CD14-positive monocyte (primary cell): ENCODE data around the gene CA6. TPM values are rescaled to one million over a fixed set of nuclear protein-coding genes. Genes with fewer than 3 reads are reported as not detected.

Experiments used
- DNase-seq, 3 donors: peaks; one replicate each; pipeline ENCODE4 v3.0.0-alpha.2; 2011 to 2022
- H2AFZ ChIP-seq: 2 replicates; pipeline ENCODE4 v1.6.0; 2012; ENCODE audit warnings: mild to moderate bottlenecking, low read depth, low read length, inconsistent platforms; ENCODE audit not compliant: insufficient read depth, poor library complexity, severe bottlenecking
- H3K27ac ChIP-seq, 2 donors: 1 replicate in 1 of 2; 2 replicates in 1 of 2; pipeline ENCODE4 v1.5.1; 2012 to 2013; ENCODE audit warnings: low read length in 2 of 2, control low read depth in 1 of 2, inconsistent platforms in 1 of 2, low read depth in 1 of 2, mild to moderate bottlenecking in 1 of 2
- H3K27me3 ChIP-seq, 2 donors: one replicate each; pipeline versions ENCODE4 v1.6.0 to v1.6.1; 2011 to 2013; ENCODE audit warnings: low read length in 2 of 2; ENCODE audit not compliant: control insufficient read depth in 2 of 2, insufficient read depth in 2 of 2
- H3K36me3 ChIP-seq, 2 donors: replicated peaks in 1 of 2; 1 replicate in 1 of 2; 2 replicates in 1 of 2; pipeline versions ENCODE4 v1.5.1 to v1.6.1; 2012 to 2013; ENCODE audit warnings: low read length in 2 of 2, control low read depth in 1 of 2, inconsistent platforms in 1 of 2, mild to moderate bottlenecking in 1 of 2; ENCODE audit not compliant: insufficient read depth in 2 of 2, control insufficient read depth in 1 of 2
- H3K4me1 ChIP-seq, 2 donors: 1 replicate in 1 of 2; 2 replicates in 1 of 2; pipeline versions ENCODE4 v1.5.1 to v1.6.1; 2012 to 2013; ENCODE audit warnings: low read length in 2 of 2, control low read depth in 1 of 2, inconsistent platforms in 1 of 2, mild to moderate bottlenecking in 1 of 2, moderate library complexity in 1 of 2; ENCODE audit not compliant: insufficient read depth in 2 of 2, control insufficient read depth in 1 of 2
- H3K4me2 ChIP-seq: replicated peaks from 2 replicates; pipeline ENCODE3; 2012; ENCODE audit warnings: low read length, moderate library complexity, mild to moderate bottlenecking; ENCODE audit not compliant: poor library complexity, severe bottlenecking; ENCODE audit errors: extremely low read depth
- H3K4me3 ChIP-seq, 3 experiments: fragments of 200-600 bp in 1 of 3; sonication (generic) in 1 of 3; replicated peaks in 1 of 3; 1 replicate in 2 of 3; 2 replicates in 1 of 3; pipeline ENCODE4 v1.5.1; 2011 to 2013; ENCODE audit warnings: low read length in 3 of 3, mild to moderate bottlenecking in 3 of 3, control low read depth in 2 of 3, low read depth in 2 of 3, inconsistent platforms in 1 of 3, moderate library complexity in 1 of 3
- H3K79me2 ChIP-seq: 2 replicates; pipeline ENCODE4 v1.6.0; 2012; ENCODE audit warnings: mild to moderate bottlenecking, control low read depth, inconsistent platforms, low read length, moderate library complexity; ENCODE audit not compliant: insufficient read depth
- H3K9ac ChIP-seq: 2 replicates; pipeline ENCODE4 v1.6.0; 2017; ENCODE audit warnings: low read length, mild to moderate bottlenecking; ENCODE audit not compliant: insufficient read depth, poor library complexity, severe bottlenecking
- H3K9me3 ChIP-seq, 2 donors: replicated peaks in 1 of 2; 1 replicate in 1 of 2; 2 replicates in 1 of 2; pipeline versions ENCODE4 v1.5.1 to v1.6.1; 2012 to 2013; ENCODE audit warnings: low read length in 2 of 2, control low read depth in 1 of 2; ENCODE audit not compliant: control insufficient read depth in 1 of 2, insufficient read depth in 1 of 2
- H4K20me1 ChIP-seq: 2 replicates; pipeline ENCODE4 v1.6.0; 2012; ENCODE audit warnings: mild to moderate bottlenecking, low read length, control low read depth, moderate library complexity; ENCODE audit not compliant: insufficient read depth
- H3K27ac Mint-ChIP-seq, 7 donors: one replicate each; pipeline ENCODE4 v1.8.0; 2020; ENCODE audit warnings: mild to moderate bottlenecking in 7 of 7, mixed read lengths in 7 of 7, moderate library complexity in 6 of 7, inconsistent platforms in 2 of 7
- H3K27me3 Mint-ChIP-seq, 3 donors: one replicate each; pipeline ENCODE4 v1.8.0; 2021 to 2022; ENCODE audit warnings: low read depth in 3 of 3, mild to moderate bottlenecking in 3 of 3, mixed read lengths in 3 of 3, moderate library complexity in 3 of 3, inconsistent platforms in 1 of 3
- H3K36me3 Mint-ChIP-seq, 2 donors: one replicate each; pipeline ENCODE4 v1.8.0; 2020; ENCODE audit warnings: mixed read lengths in 2 of 2, inconsistent platforms in 1 of 2, mild to moderate bottlenecking in 1 of 2
- H3K4me1 Mint-ChIP-seq: one replicate; pipeline ENCODE4 v1.8.0; 2020; ENCODE audit warnings: mild to moderate bottlenecking, mixed read lengths
- H3K4me3 Mint-ChIP-seq, 2 donors: one replicate each; pipeline ENCODE4 v1.8.0; 2020; ENCODE audit warnings: mild to moderate bottlenecking in 2 of 2, mixed read lengths in 2 of 2, moderate library complexity in 1 of 2
- H3K9me3 Mint-ChIP-seq, 7 donors: one replicate each; pipeline ENCODE4 v1.8.0; 2020 to 2022; ENCODE audit warnings: mixed read lengths in 7 of 7, mild to moderate bottlenecking in 6 of 7, moderate library complexity in 6 of 7, inconsistent platforms in 2 of 7
- WGBS: methylation state at CpG from one replicate; pipeline ENCODE4 v1.1.5; 2013; ENCODE audit warnings: missing lambda C conversion rate; ENCODE audit not compliant: insufficient coverage; 5-methylcytosine and 5-hydroxymethylcytosine counted together
- intact Hi-C, 2 donors: fragments of 100-400 bp; cut with micrococcal nuclease; formaldehyde crosslinking; loops; one replicate each; pipeline versions ENCODE4 v1.15.0 to v1.15.1; 2023
- polyA plus RNA-seq, 3 donors: library from polyadenylated mRNA; depleted of rRNA in 1 of 3; unstranded in 2 of 3; stranded (reverse) in 1 of 3; fragments of 300-500 nt in 2 of 3; fragments of >200 nt in 1 of 3; fragmentation: Illumina TruSeq in 2 of 3; gene quantifications; 1 replicate in 2 of 3; 2 replicates in 1 of 3; pipeline ENCODE4 v1.2.3, GENCODE V29; 2012 to 2021
- TF ChIP-seq, protein P1 (sequence below): fragments of 200-600 bp; IDR thresholded peaks from one replicate; pipeline ENCODE4 v1.8.0; 2022; ENCODE audit warnings: antibody characterized with exemption, mild to moderate bottlenecking

Gene CA6
- polyA plus RNA-seq, 3 donors = not detected

DNA sequence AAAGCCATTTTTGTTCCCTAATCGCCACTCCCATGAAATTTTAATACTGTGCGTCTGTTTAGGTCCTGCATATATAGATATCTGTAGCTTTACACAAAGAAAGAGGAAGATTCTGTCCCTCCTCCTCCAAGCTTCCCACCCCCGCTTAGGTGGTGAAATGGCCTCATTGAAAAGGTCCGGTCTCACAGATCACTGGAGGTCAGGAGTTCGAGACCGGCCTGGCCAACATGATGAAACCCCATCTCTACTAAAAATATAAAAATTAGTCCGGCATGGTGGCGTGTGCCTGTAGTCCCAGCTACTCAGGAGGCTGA lies 59.7 kb downstream of the CA6 start:
- H3K36me3 ChIP-seq = no peaks in the 10 kb centered on the region
- Mint-ChIP-seq H3K9me3 (no peaks in the 10 kb centered on the region), H3K27me3 (peaks cover 2 to 9% (median 6%) of the 10 kb centered on the region in 3 donors), H3K36me3 (no peaks in the 10 kb centered on the region), H3K4me3 (peak overlapping the region in 1 of 2 donors; percentile 30), H3K4me1 (peaks cover 37% of the 10 kb centered on the region), H3K27ac (peak overlapping the region in 1 of 7 donors; percentile 61)
- peaks cover 26 to 35% of the 10 kb centered on the region in 2 donors for H3K4me1 ChIP-seq
- no peak overlapping the region for H3K4me3 ChIP-seq
- no CpG with 5 or more reads among the region's 8 CpGs for WGBS
- H3K4me2 ChIP-seq = no peak overlapping the region
- no peaks in the 10 kb centered on the region for H3K79me2 ChIP-seq
- no peak overlapping the region for H3K27ac ChIP-seq
- H3K27me3 ChIP-seq = no peaks in the 10 kb centered on the region
- H3K9me3 ChIP-seq = no peaks in the 10 kb centered on the region
- no peak for DNase-seq
- H3K9ac ChIP-seq = no peak overlapping the region
- intact Hi-C loops = no loop called here
- H4K20me1 ChIP-seq = no peaks in the 10 kb centered on the region
- no peak overlapping the region for H2AFZ ChIP-seq
- TF ChIP-seq, protein P1, sequence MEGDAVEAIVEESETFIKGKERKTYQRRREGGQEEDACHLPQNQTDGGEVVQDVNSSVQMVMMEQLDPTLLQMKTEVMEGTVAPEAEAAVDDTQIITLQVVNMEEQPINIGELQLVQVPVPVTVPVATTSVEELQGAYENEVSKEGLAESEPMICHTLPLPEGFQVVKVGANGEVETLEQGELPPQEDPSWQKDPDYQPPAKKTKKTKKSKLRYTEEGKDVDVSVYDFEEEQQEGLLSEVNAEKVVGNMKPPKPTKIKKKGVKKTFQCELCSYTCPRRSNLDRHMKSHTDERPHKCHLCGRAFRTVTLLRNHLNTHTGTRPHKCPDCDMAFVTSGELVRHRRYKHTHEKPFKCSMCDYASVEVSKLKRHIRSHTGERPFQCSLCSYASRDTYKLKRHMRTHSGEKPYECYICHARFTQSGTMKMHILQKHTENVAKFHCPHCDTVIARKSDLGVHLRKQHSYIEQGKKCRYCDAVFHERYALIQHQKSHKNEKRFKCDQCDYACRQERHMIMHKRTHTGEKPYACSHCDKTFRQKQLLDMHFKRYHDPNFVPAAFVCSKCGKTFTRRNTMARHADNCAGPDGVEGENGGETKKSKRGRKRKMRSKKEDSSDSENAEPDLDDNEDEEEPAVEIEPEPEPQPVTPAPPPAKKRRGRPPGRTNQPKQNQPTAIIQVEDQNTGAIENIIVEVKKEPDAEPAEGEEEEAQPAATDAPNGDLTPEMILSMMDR = peak; percentile 53

GRCh38 chr1:9006956-9007615 lies 61.4 kb downstream of the CA6 start:
- Histone ChIP-seq H3K27me3 (no peaks in the 10 kb centered on the region), H2AFZ (no peak overlapping the region), H3K4me3 (no peak overlapping the region), H3K79me2 (no peaks in the 10 kb centered on the region), H3K9ac (no peak overlapping the region), H3K27ac (no peak overlapping the region), H4K20me1 (no peaks in the 10 kb centered on the region), H3K4me1 (peaks cover 43 to 52% of the 10 kb centered on the region in 2 donors), H3K9me3 (no peaks in the 10 kb centered on the region), H3K4me2 (peak overlapping the region; percentile 28), H3K36me3 (no peaks in the 10 kb centered on the region)
- Mint-ChIP-seq H3K36me3 (no peaks in the 10 kb centered on the region), H3K9me3 (no peaks in the 10 kb centered on the region), H3K4me3 (no peak overlapping the region), H3K27me3 (peaks cover 1 to 9% (median 6%) of the 10 kb centered on the region in 3 donors), H3K27ac (peak overlapping the region in 5 of 7 donors; percentile 19 to 85 (median 48)), H3K4me1 (peaks cover 53% of the 10 kb centered on the region)
- TF ChIP-seq, protein P1 = no peak
- intact Hi-C loops = no loop called here
- 96% methylated on average over 19 of the region's 19 CpGs for WGBS
- DNase-seq = no peak
